ENCODE measurements around the gene PUM1.

- TF ChIP-seq HDGF (IDR thresholded peaks at IDR 0.05; ENCODE audit: borderline replicate concordance): no peak
- no peak for TF ChIP-seq NFRKB (IDR thresholded peaks at IDR 0.05)
- no peak for TF ChIP-seq FOXA1 (IDR thresholded peaks at IDR 0.05)
- TF ChIP-seq SP1 (IDR thresholded peaks at IDR 0.05): no peak
- TF ChIP-seq BHLHE40 (IDR thresholded peaks at IDR 0.05; ENCODE audit: borderline replicate concordance): no peak
- no peak for TF ChIP-seq L3MBTL2 (conservative IDR thresholded peaks at IDR 0.05)
- no peak for TF ChIP-seq ZNF384 (IDR thresholded peaks at IDR 0.05)
- TF ChIP-seq FOXM1 (IDR thresholded peaks at IDR 0.05; ENCODE audit: borderline replicate concordance): no peak
These were observed 150.6 kb downstream of the PUM1 start for GRCh38 chr1:30914931-30915330.

All from HEK293T (cell line).